H1 (cell line): ENCODE data around the gene RAPGEF1. TPM values are rescaled to one million over a fixed set of nuclear protein-coding genes. Genes with fewer than 3 reads are reported as not detected.

Source experiments
- CTCF ChIA-PET: fragments of 300-600 bp; sonication (Branson Sonifier 250); formaldehyde crosslinking; loops from one replicate; lab custom pipeline; 2021; ENCODE audit not compliant: partially characterized antibody; lab: Charles Lee
- POLR2A ChIA-PET: fragments of 300-600 bp; sonication (Branson Sonifier 250); formaldehyde crosslinking; loops from one replicate; lab custom pipeline; 2021; ENCODE audit warnings: inconsistent platforms; ENCODE audit not compliant: partially characterized antibody; lab: Charles Lee
- DNase-seq, 2 experiments: peaks; one replicate each; pipeline versions ENCODE4 v3.0.0 to v3.0.0-alpha.2; 2010 to 2022; ENCODE audit warnings: low spot score in 2 of 2, low read depth in 1 of 2, mixed read lengths in 1 of 2
- FAIRE-seq: peaks from 2 replicates; lab custom pipeline; 2011; peaks lifted over from hg19 to GRCh38; lab: Jason Lieb, UNC
- H2AFZ ChIP-seq: 2 replicates; pipeline ENCODE4 v1.8.1; 2012; ENCODE audit warnings: low read length, inconsistent platforms
- H2AK5ac ChIP-seq: 2 replicates; pipeline ENCODE4 v1.6.1; 2013; ENCODE audit warnings: low read depth, low read length
- H2BK120ac ChIP-seq: replicated peaks from 2 replicates; pipeline ENCODE3; 2013; ENCODE audit warnings: low read depth, low read length, inconsistent platforms
- H2BK12ac ChIP-seq: 2 replicates; pipeline ENCODE4 v1.6.1; 2013; ENCODE audit warnings: low read depth, low read length
- H2BK15ac ChIP-seq: 2 replicates; pipeline ENCODE4 v1.6.1; 2013; ENCODE audit warnings: low read length
- H2BK20ac ChIP-seq: 2 replicates; pipeline ENCODE4 v1.6.1; 2013; ENCODE audit warnings: low read length
- H2BK5ac ChIP-seq: 2 replicates; pipeline ENCODE4 v1.6.1; 2013; ENCODE audit warnings: low read depth, low read length
- H3K14ac ChIP-seq: 2 replicates; pipeline ENCODE4 v1.6.1; 2013; ENCODE audit warnings: inconsistent platforms; ENCODE audit not compliant: insufficient read length
- H3K18ac ChIP-seq: 2 replicates; pipeline ENCODE4 v1.6.1; 2013; ENCODE audit warnings: low read length; ENCODE audit errors: extremely low read depth
- H3K23ac ChIP-seq: 2 replicates; pipeline ENCODE4 v1.6.1; 2013; ENCODE audit warnings: inconsistent platforms; ENCODE audit not compliant: insufficient read length
- H3K23me2 ChIP-seq: 2 replicates; pipeline ENCODE4 v1.6.1; 2013; ENCODE audit warnings: low read depth, low read length
- H3K27ac ChIP-seq: 2 replicates; pipeline ENCODE4 v1.6.1; 2011; ENCODE audit warnings: low read depth, low read length, inconsistent platforms
- H3K27me3 ChIP-seq, 4 experiments: replicated peaks in 1 of 4; 1 replicate in 1 of 4; 2 replicates in 3 of 4; pipeline versions ENCODE4 v1.6.1 to v1.8.1; 2011 to 2013; ENCODE audit warnings: low read length in 3 of 4, mild to moderate bottlenecking in 3 of 4, inconsistent platforms in 2 of 4, mixed read lengths in 2 of 4, moderate library complexity in 1 of 4; ENCODE audit not compliant: control insufficient read depth in 3 of 4, insufficient read depth in 3 of 4; ENCODE audit errors: extremely low read depth in 1 of 4
- H3K36me3 ChIP-seq, 4 experiments: 2 replicates each; pipeline versions ENCODE4 v1.6.1 to v1.8.1; 2011 to 2013; ENCODE audit warnings: mild to moderate bottlenecking in 4 of 4, low read length in 3 of 4, moderate library complexity in 2 of 4, control low read depth in 1 of 4, inconsistent platforms in 1 of 4; ENCODE audit not compliant: insufficient read depth in 4 of 4, control insufficient read depth in 2 of 4
- H3K4ac ChIP-seq: replicated peaks from 2 replicates; pipeline ENCODE3; 2013; ENCODE audit warnings: low read length, low read depth, mixed read lengths, inconsistent platforms; ENCODE audit not compliant: insufficient read length
- H3K4me1 ChIP-seq, 4 experiments: replicated peaks in 1 of 4; 1 replicate in 1 of 4; 2 replicates in 3 of 4; pipeline versions ENCODE4 v1.6.1 to v1.8.1; 2011 to 2013; ENCODE audit warnings: low read length in 3 of 4, inconsistent platforms in 2 of 4, mixed read lengths in 1 of 4; ENCODE audit not compliant: insufficient read depth in 4 of 4, control insufficient read depth in 3 of 4
- H3K4me2 ChIP-seq, 2 experiments: 2 replicates each; pipeline versions ENCODE4 v1.6.1 to v1.8.1; 2011 to 2013; ENCODE audit warnings: low read depth in 2 of 2, low read length in 2 of 2, control low read depth in 1 of 2, inconsistent platforms in 1 of 2, mild to moderate bottlenecking in 1 of 2; ENCODE audit not compliant: insufficient read depth in 1 of 2
- H3K4me3 ChIP-seq, 4 experiments: fragments of 200-600, 300-600 bp in 1 of 4; sonication (generic), shearing (Covaris generic), sonication (Bioruptor Twin) in 1 of 4; 2 replicates each; pipeline versions ENCODE4 v1.5.1 to v1.8.1; 2011 to 2016; ENCODE audit warnings: low read length in 4 of 4, low read depth in 3 of 4, control low read depth in 2 of 4, inconsistent platforms in 2 of 4, mild to moderate bottlenecking in 2 of 4, mixed read lengths in 1 of 4, moderate library complexity in 1 of 4; ENCODE audit not compliant: insufficient read depth in 2 of 4; ENCODE audit errors: extremely low read depth in 1 of 4
- H3K56ac ChIP-seq: replicated peaks from 2 replicates; pipeline ENCODE3; 2013; ENCODE audit warnings: low read depth, mild to moderate bottlenecking, mixed read lengths, low read length, inconsistent platforms; ENCODE audit not compliant: insufficient read length
- H3K79me1 ChIP-seq: 2 replicates; pipeline ENCODE4 v1.6.1; 2013; ENCODE audit warnings: low read depth, low read length, control low read depth
- H3K79me2 ChIP-seq, 2 experiments: 2 replicates each; pipeline versions ENCODE4 v1.6.1 to v1.8.1; 2012 to 2013; ENCODE audit warnings: low read length in 2 of 2, mild to moderate bottlenecking in 2 of 2, inconsistent platforms in 1 of 2; ENCODE audit not compliant: insufficient read depth in 2 of 2, control insufficient read depth in 1 of 2
- H3K9ac ChIP-seq, 4 experiments: replicated peaks in 1 of 4; 1 replicate in 1 of 4; 2 replicates in 3 of 4; pipeline versions ENCODE4 v1.6.1 to v1.8.1; 2011 to 2013; ENCODE audit warnings: low read depth in 3 of 4, low read length in 3 of 4, control low read depth in 2 of 4, mild to moderate bottlenecking in 2 of 4, moderate library complexity in 2 of 4, inconsistent platforms in 1 of 4; ENCODE audit errors: extremely low read depth in 1 of 4
- H3K9me3 ChIP-seq, 2 experiments: 2 replicates each; pipeline versions ENCODE4 v1.6.1 to v1.8.1; 2012 to 2013; ENCODE audit warnings: mild to moderate bottlenecking in 2 of 2, moderate library complexity in 2 of 2, control low read depth in 1 of 2, inconsistent platforms in 1 of 2, low read depth in 1 of 2, low read length in 1 of 2, mixed read lengths in 1 of 2; ENCODE audit not compliant: insufficient read depth in 2 of 2
- H4K20me1 ChIP-seq, 2 experiments: replicated peaks in 1 of 2; 2 replicates each; pipeline versions ENCODE3 to v1.8.1; 2011 to 2013; ENCODE audit warnings: inconsistent platforms in 2 of 2, low read length in 2 of 2, mild to moderate bottlenecking in 1 of 2; ENCODE audit not compliant: insufficient read depth in 2 of 2, control insufficient read depth in 1 of 2
- H4K5ac ChIP-seq: 2 replicates; pipeline ENCODE4 v1.6.1; 2013; ENCODE audit warnings: low read length, low read depth, mixed read lengths, inconsistent platforms; ENCODE audit not compliant: insufficient read length
- H4K8ac ChIP-seq: 2 replicates; pipeline ENCODE4 v1.8.0; 2013; ENCODE audit warnings: mild to moderate bottlenecking, moderate library complexity, low read length, inconsistent platforms; ENCODE audit not compliant: insufficient read depth; ENCODE audit errors: extremely low read depth
- H4K91ac ChIP-seq: replicated peaks from 2 replicates; pipeline ENCODE3; 2013; ENCODE audit warnings: low read length, mixed read lengths, inconsistent platforms; ENCODE audit not compliant: insufficient read length
- WGBS, 2 experiments: shearing (Covaris generic) in 1 of 2; methylation state at CpG; one replicate each; pipeline versions ENCODE4 v1.1.6 to v1.1.7; 2013 to 2015; ENCODE audit warnings: low lambda C conversion rate in 2 of 2, mixed read lengths in 2 of 2, inconsistent platforms in 1 of 2, low coverage in 1 of 2, missing lambda C conversion rate in 1 of 2; ENCODE audit not compliant: insufficient replicate concordance in 2 of 2, insufficient coverage in 1 of 2, insufficient read length in 1 of 2; ENCODE audit errors: extremely low coverage in 1 of 2, missing lambda C conversion rate in 1 of 2; 5-methylcytosine and 5-hydroxymethylcytosine counted together
- polyA plus RNA-seq, 7 experiments: library from polyadenylated mRNA; depleted of rRNA in 3 of 7; stranded (reverse) in 5 of 7; unstranded in 2 of 7; fragments of >200 nt in 5 of 7; fragments of 200-250 nt in 2 of 7; gene quantifications; 1 replicate in 5 of 7; 2 replicates in 1 of 7; 4 replicates in 1 of 7; pipeline versions ENCODE4 v1.2.1 to v1.2.3, GENCODE V29; 2011 to 2013; ENCODE audit warnings: missing spikeins in 2 of 7, mixed read lengths in 2 of 7
- total RNA-seq: library from RNA; stranded (reverse); fragmentation: NEBNext Ultra II Directional; extraction: Animal tissue kit (Norgen Biotek cat#: 25700); gene quantifications from 2 replicates; pipeline ENCODE4 v1.2.1, GENCODE V29; 2021

RAPGEF1 gene
- total and polyA plus RNA-seq, 2 of the 8 experiments (the other 6 are each of a cell fraction or from before 2014, with no cell fraction given): 29.7 to 78.9 TPM

- no peak for DNase-seq
- no peak overlapping the region for H2BK120ac ChIP-seq
- H2BK15ac ChIP-seq: no peak overlapping the region
- H3K79me2 ChIP-seq: peaks cover 0 to 21% of the 10 kb centered on the region in 2 experiments; a peak in 2 of 4 replicates
- no peaks in the 10 kb centered on the region for H3K23me2 ChIP-seq
- H4K5ac ChIP-seq: no peak overlapping the region
- no peak for FAIRE-seq
- H4K91ac ChIP-seq: no peak overlapping the region
- POLR2A ChIA-PET: interaction anchor here (0.6 kb wide), 1 partner anchor 24 kb away, joined by 4 read pairs; no protein-coding TSS in a partner anchor
- no peaks in the 10 kb centered on the region for H3K27me3 ChIP-seq
- no peak overlapping the region for H2BK20ac ChIP-seq
- H2BK5ac ChIP-seq: no peak overlapping the region
- peaks cover 2% of the 10 kb centered on the region; the same call in 1 of the 2 replicates for H3K79me1 ChIP-seq
- no peak overlapping the region for H3K4ac ChIP-seq
- H4K20me1 ChIP-seq: no peaks in the 10 kb centered on the region
- H3K27ac ChIP-seq: no peak overlapping the region
- H3K9me3 ChIP-seq: peaks cover 0 to 8% of the 10 kb centered on the region in 2 experiments; a peak in 2 of 4 replicates
- CTCF ChIA-PET: interaction anchor here (0.6 kb wide), 1 partner anchor 80 kb away, joined by 3 read pairs; no protein-coding TSS in a partner anchor
- H2BK12ac ChIP-seq: no peak overlapping the region
- WGBS, 2 experiments: 87% methylated on average over 5 of the region's 5 CpGs; no CpG with 5 or more reads in 1 of the 2 experiments
- H3K36me3 ChIP-seq: no peaks in the 10 kb centered on the region; a peak in 2 of 8 replicates
- H3K4me2 ChIP-seq: no peak overlapping the region
- H3K18ac ChIP-seq: no peak overlapping the region
- peaks cover 5 to 14% (median 13%) of the 10 kb centered on the region in 4 experiments for H3K4me1 ChIP-seq
- no peak overlapping the region for H3K56ac ChIP-seq
- no peak overlapping the region for H3K4me3 ChIP-seq
- no peak overlapping the region for H3K9ac ChIP-seq
- H4K8ac ChIP-seq: no peak overlapping the region
- H2AFZ ChIP-seq: no peak overlapping the region
- no peak overlapping the region for H3K14ac ChIP-seq
- no peak overlapping the region for H3K23ac ChIP-seq
- no peak overlapping the region for H2AK5ac ChIP-seq
These were observed 76.6 kb downstream of the RAPGEF1 start for GRCh38 chr9:131663288-131663687.
